Panc1 (cell line): ENCODE results near the gene BRINP3. TPM values are rescaled to one million over a fixed set of nuclear protein-coding genes. Genes with fewer than 3 reads are reported as not detected.

Experiments used
- ATAC-seq: fragments of 200-7000 bp; cut with Tn5 transposase; 2 replicates; pipeline ENCODE4 v1.9.1; 2020; ENCODE audit warnings: mild to moderate bottlenecking, moderate library complexity
- BruUV-seq: library from RNA; stranded (reverse); fragments of 400-500 nt; replicated peaks from 2 replicates; lab custom pipeline; 2021; lab: Mats Ljungman, UMichigan
- CTCF ChIA-PET: fragments of 300-600 bp; sonication (Branson Sonifier 250); formaldehyde crosslinking; loops from one replicate; lab custom pipeline; 2022; ENCODE audit warnings: antibody characterized with exemption; lab: Charles Lee
- POLR2A ChIA-PET: fragments of 300-600 bp; sonication (Branson Sonifier 250); formaldehyde crosslinking; loops from one replicate; lab custom pipeline; 2022; ENCODE audit warnings: antibody characterized with exemption; lab: Charles Lee
- DNase-seq: peaks from one replicate; pipeline ENCODE4 v3.0.0-alpha.2; 2010; ENCODE audit warnings: low read depth, low spot score
- H3K27ac ChIP-seq: 2 replicates; pipeline ENCODE4 v1.5.1; 2011; ENCODE audit warnings: mild to moderate bottlenecking, low read length, inconsistent platforms
- H3K27me3 ChIP-seq: fragments of 200-500 bp; sonication (Bioruptor generic); 2 replicates; pipeline ENCODE4 v1.6.0; 2014; ENCODE audit warnings: low read length, inconsistent platforms; ENCODE audit not compliant: control insufficient read depth, insufficient read depth
- H3K36me3 ChIP-seq: fragments of 200-500 bp; sonication (Bioruptor generic); 2 replicates; pipeline ENCODE4 v1.5.1; 2014; ENCODE audit warnings: inconsistent platforms, mild to moderate bottlenecking, low read length, moderate library complexity; ENCODE audit not compliant: control insufficient read depth, insufficient read depth
- H3K4me1 ChIP-seq: 2 replicates; pipeline ENCODE4 v1.5.1; 2011; ENCODE audit warnings: inconsistent platforms, mild to moderate bottlenecking, low read length, moderate library complexity; ENCODE audit not compliant: control insufficient read depth, insufficient read depth
- H3K4me3 ChIP-seq, 2 experiments: 2 replicates each; pipeline ENCODE4 v1.5.1; 2011 to 2012; ENCODE audit warnings: low read depth in 2 of 2, low read length in 2 of 2, mild to moderate bottlenecking in 2 of 2, inconsistent platforms in 1 of 2, moderate library complexity in 1 of 2
- H3K9me3 ChIP-seq: fragments of 200-500 bp; sonication (Bioruptor generic); 2 replicates; pipeline ENCODE4 v1.5.1; 2014; ENCODE audit warnings: low read depth, mild to moderate bottlenecking, inconsistent platforms, low read length, moderate library complexity; ENCODE audit not compliant: control insufficient read depth, insufficient read depth
- CTCF ChIP-seq: fragments of 450-650 bp; IDR thresholded peaks from 2 replicates; pipeline ENCODE4 v1.5.1; 2017; ENCODE audit warnings: mild to moderate bottlenecking
- POLR2AphosphoS5 ChIP-seq: IDR thresholded peaks from 2 replicates; pipeline ENCODE4 v1.6.1; 2012; ENCODE audit warnings: mild to moderate bottlenecking, low read depth, low read length, moderate library complexity
- SIN3A ChIP-seq: IDR thresholded peaks from 2 replicates; pipeline ENCODE4 v1.6.1; 2012; ENCODE audit warnings: low read depth, mild to moderate bottlenecking, low read length, moderate library complexity, borderline replicate concordance; ENCODE audit not compliant: insufficient read depth
- TCF7L2 ChIP-seq: IDR thresholded peaks from 2 replicates; pipeline ENCODE4 v1.6.1; 2011; ENCODE audit warnings: mild to moderate bottlenecking, low read depth, low read length, inconsistent platforms
- in situ Hi-C: cut with HindIII; loops from 2 replicates; pipeline ENCODE4 v1.10.0; 2016; ENCODE audit warnings: low sequenced_read_pairs, low pct_unique_long_range_greater_than_20kb
- intact Hi-C: fragments of 100-400 bp; cut with micrococcal nuclease; formaldehyde crosslinking; loops from one replicate; pipeline ENCODE4 v1.10.0; 2022; ENCODE audit not compliant: unreplicated experiment
- total RNA-seq: library from RNA; stranded (reverse); gene quantifications from one replicate; pipeline ENCODE4 v1.2.1, GENCODE V29; 2021; ENCODE audit not compliant: unreplicated experiment
- TF ChIP-seq, protein P1 (sequence below), 2 experiments: IDR thresholded peaks; 2 replicates each; pipeline ENCODE4 v1.6.1; 2011 to 2012; ENCODE audit warnings: low read depth in 2 of 2, control low read depth in 1 of 2, low read length in 1 of 2, mild to moderate bottlenecking in 1 of 2, moderate library complexity in 1 of 2; ENCODE audit not compliant: insufficient read depth in 1 of 2

Gene BRINP3
- total RNA-seq, 1 experiment from 2014 or later: 1.0 TPM

DNA sequence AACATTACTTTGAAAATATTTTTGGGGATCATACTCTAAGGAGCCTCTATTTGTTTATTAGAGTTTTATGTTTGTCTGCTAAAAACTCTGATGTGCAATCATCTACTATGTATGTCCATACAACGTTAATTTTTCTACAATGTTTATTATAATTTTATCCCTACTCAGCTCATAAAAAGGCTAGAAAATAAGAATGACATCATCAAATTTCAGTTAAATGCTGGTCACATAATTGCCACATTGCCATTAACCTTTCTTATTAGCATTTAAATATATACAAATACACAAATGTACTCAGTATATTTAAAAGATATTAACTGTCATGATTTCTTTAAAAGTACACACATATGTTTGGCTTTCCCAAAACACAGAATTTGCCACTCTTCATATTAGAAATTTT is 191.6 kb downstream of the BRINP3 start:
- Histone ChIP-seq H3K4me1 (no peaks in the 10 kb centered on the region), H3K36me3 (no peaks in the 10 kb centered on the region), H3K27ac (no peak overlapping the region), H3K4me3 (no peak overlapping the region), H3K9me3 (no peaks in the 10 kb centered on the region), H3K27me3 (no peaks in the 10 kb centered on the region)
- TF ChIP-seq TCF7L2 (no peak), SIN3A (no peak), CTCF (no peak), POLR2AphosphoS5 (no peak)
- TF ChIP-seq, protein P1, sequence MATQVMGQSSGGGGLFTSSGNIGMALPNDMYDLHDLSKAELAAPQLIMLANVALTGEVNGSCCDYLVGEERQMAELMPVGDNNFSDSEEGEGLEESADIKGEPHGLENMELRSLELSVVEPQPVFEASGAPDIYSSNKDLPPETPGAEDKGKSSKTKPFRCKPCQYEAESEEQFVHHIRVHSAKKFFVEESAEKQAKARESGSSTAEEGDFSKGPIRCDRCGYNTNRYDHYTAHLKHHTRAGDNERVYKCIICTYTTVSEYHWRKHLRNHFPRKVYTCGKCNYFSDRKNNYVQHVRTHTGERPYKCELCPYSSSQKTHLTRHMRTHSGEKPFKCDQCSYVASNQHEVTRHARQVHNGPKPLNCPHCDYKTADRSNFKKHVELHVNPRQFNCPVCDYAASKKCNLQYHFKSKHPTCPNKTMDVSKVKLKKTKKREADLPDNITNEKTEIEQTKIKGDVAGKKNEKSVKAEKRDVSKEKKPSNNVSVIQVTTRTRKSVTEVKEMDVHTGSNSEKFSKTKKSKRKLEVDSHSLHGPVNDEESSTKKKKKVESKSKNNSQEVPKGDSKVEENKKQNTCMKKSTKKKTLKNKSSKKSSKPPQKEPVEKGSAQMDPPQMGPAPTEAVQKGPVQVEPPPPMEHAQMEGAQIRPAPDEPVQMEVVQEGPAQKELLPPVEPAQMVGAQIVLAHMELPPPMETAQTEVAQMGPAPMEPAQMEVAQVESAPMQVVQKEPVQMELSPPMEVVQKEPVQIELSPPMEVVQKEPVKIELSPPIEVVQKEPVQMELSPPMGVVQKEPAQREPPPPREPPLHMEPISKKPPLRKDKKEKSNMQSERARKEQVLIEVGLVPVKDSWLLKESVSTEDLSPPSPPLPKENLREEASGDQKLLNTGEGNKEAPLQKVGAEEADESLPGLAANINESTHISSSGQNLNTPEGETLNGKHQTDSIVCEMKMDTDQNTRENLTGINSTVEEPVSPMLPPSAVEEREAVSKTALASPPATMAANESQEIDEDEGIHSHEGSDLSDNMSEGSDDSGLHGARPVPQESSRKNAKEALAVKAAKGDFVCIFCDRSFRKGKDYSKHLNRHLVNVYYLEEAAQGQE (IDR thresholded peaks at IDR 0.05; ENCODE audit: insufficient read depth in 1 of 2, low read depth in 2 of 2, low read length in 1 of 2): no peak
- in situ Hi-C loops (no loop called here), intact Hi-C loops (no loop called here)
- DNase-seq: no peak
- CTCF ChIA-PET: no interaction called here
- POLR2A ChIA-PET: no interaction called here
- BruUV-seq: no TSS peak
- no peak for ATAC-seq

DNA sequence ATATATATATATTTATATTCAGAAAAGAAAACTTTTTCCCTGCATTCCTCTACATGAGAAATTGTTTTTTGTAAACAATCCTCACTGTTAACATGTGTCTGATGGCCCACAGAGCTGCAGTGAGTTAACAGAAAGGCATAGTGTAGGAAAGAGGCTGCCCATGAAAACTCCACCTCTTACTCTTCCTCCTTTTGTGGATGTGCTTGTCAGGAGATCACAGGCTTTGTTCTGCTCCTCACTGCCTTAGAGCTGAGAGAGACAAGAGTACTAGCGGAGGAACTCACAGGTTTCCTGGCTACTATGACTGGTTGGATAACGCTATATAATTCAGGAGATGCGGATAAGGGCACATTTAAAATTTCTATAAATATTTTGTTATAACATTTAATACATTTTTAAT is 200.6 kb downstream of the BRINP3 start:
- Histone ChIP-seq H3K36me3 (no peaks in the 10 kb centered on the region), H3K4me1 (no peaks in the 10 kb centered on the region), H3K27ac (no peak overlapping the region), H3K27me3 (no peaks in the 10 kb centered on the region), H3K4me3 (no peak overlapping the region), H3K9me3 (no peaks in the 10 kb centered on the region)
- no TSS peak for BruUV-seq
- ATAC-seq: no peak
- intact Hi-C loops (no loop called here), in situ Hi-C loops (no loop called here)
- CTCF ChIA-PET: no interaction called here
- TF ChIP-seq, protein P1 (IDR thresholded peaks at IDR 0.05; ENCODE audit: insufficient read depth in 1 of 2, low read depth in 2 of 2, low read length in 1 of 2): no peak
- TF ChIP-seq CTCF: no peak
- TF ChIP-seq POLR2AphosphoS5: no peak
- no peak for TF ChIP-seq TCF7L2
- no peak for TF ChIP-seq SIN3A
- POLR2A ChIA-PET: no interaction called here
- no peak for DNase-seq
